Activated naive CD4-positive, alpha-beta T cell treated with anti-CD3 and anti-CD28 coated beads, Interleukin-2, amount 50 U/mL, for 72 hours (primary cell): Measurements from ENCODE around the gene CATSPERD. TPM values are rescaled to one million over a fixed set of nuclear protein-coding genes. Genes with fewer than 3 reads are reported as not detected.

Experiments used
- ATAC-seq, 2 donors: fragments of 150-1000 bp; cut with Tn5 transposase; 2 replicates each; pipeline ENCODE4 v1.10.0; 2021; ENCODE audit warnings: mild to moderate bottlenecking in 2 of 2, moderate library complexity in 2 of 2
- DNase-seq, 2 donors: peaks; one replicate each; pipeline ENCODE4 v3.0.0; 2021 to 2022; ENCODE audit warnings: low spot score in 2 of 2
- H3K27ac Mint-ChIP-seq, 2 donors: one replicate each; pipeline ENCODE4 v1.8.0; 2022; ENCODE audit warnings: mild to moderate bottlenecking in 2 of 2, mixed read lengths in 2 of 2
- H3K36me3 Mint-ChIP-seq, 2 donors: one replicate each; pipeline ENCODE4 v1.8.0; 2022; ENCODE audit warnings: mixed read lengths in 2 of 2
- H3K9me3 Mint-ChIP-seq, 2 donors: one replicate each; pipeline ENCODE4 v1.8.0; 2022; ENCODE audit warnings: mixed read lengths in 2 of 2
- total RNA-seq, 2 donors: library from RNA; stranded (reverse); gene quantifications; one replicate each; pipeline ENCODE4 v1.2.3, GENCODE V29; 2022

Gene CATSPERD
- total RNA-seq, 2 donors from 2014 or later = not detected

GRCh38 chr19:5785423-5785822, 65.0 kb downstream of the CATSPERD start:
- Mint-ChIP-seq H3K27ac (no peak overlapping the region), H3K36me3 (peaks cover 6 to 13% of the 10 kb centered on the region in 2 donors), H3K9me3 (no peaks in the 10 kb centered on the region)
- no peak for DNase-seq
- ATAC-seq = no peak

- ATAC-seq = no peak
- H3K9me3 Mint-ChIP-seq = no peaks in the 10 kb centered on the region
- peaks cover 15 to 21% of the 10 kb centered on the region in 2 donors for H3K36me3 Mint-ChIP-seq
- peak overlapping the region in 1 of 2 donors; percentile 65 for H3K27ac Mint-ChIP-seq
- DNase-seq = no peak
Observed at GRCh38 chr19:5786593-5787408, 66.4 kb downstream of the CATSPERD start.

- ATAC-seq (no peak), DNase-seq (no peak)
- no peaks in the 10 kb centered on the region for H3K9me3 Mint-ChIP-seq
- peaks cover 15 to 21% of the 10 kb centered on the region in 2 donors for H3K36me3 Mint-ChIP-seq
- H3K27ac Mint-ChIP-seq = peak overlapping the region in 1 of 2 donors; percentile 3
Observed at GRCh38 chr19:5787409-5788182, 67.2 kb downstream of the CATSPERD start.

- H3K27ac Mint-ChIP-seq = peak overlapping the region in 1 of 2 donors; percentile 3
- peaks cover 15 to 21% of the 10 kb centered on the region in 2 donors for H3K36me3 Mint-ChIP-seq
- H3K9me3 Mint-ChIP-seq = no peaks in the 10 kb centered on the region
- ATAC-seq = no peak
- DNase-seq = no peak
Observed at GRCh38 chr19:5788422-5788821, 68.0 kb downstream of the CATSPERD start.

- Mint-ChIP-seq H3K36me3 (peaks cover 15 to 21% of the 10 kb centered on the region in 2 donors), H3K27ac (peak overlapping the region in 1 of 2 donors; percentile 97), H3K9me3 (no peaks in the 10 kb centered on the region)
- ATAC-seq = no peak
- no peak for DNase-seq
Observed at GRCh38 chr19:5789351-5789761, 68.9 kb downstream of the CATSPERD start.

GRCh38 chr19:5789886-5790558, 69.6 kb downstream of the CATSPERD start:
- Mint-ChIP-seq H3K36me3 (peaks cover 15 to 21% of the 10 kb centered on the region in 2 donors), H3K27ac (peak overlapping the region; percentile 97 to 100), H3K9me3 (no peaks in the 10 kb centered on the region)
- ATAC-seq (no peak), DNase-seq (no peak)

GRCh38 chr19:5790559-5791520, 70.4 kb downstream of the CATSPERD start, which contains the start of gene DUS3L:
DUS3L (minus strand) TSS chr19:5791163; CDS start chr19:5791141, 22 bp downstream.
- Mint-ChIP-seq H3K27ac (peak within 1 kb of the TSS; percentile 97 to 100), H3K9me3 (no peaks in the 10 kb centered on the region), H3K36me3 (peaks cover 15 to 20% of the 10 kb centered on the region in 2 donors)
- ATAC-seq (peak; percentile 93 to 97), DNase-seq (peak; percentile 93 to 94)

GRCh38 chr19:5792224-5792623, 71.8 kb downstream of the CATSPERD start:
- peaks cover 14 to 15% of the 10 kb centered on the region in 2 donors for H3K36me3 Mint-ChIP-seq
- H3K27ac Mint-ChIP-seq = no peak overlapping the region
- no peak for DNase-seq
- no peak for ATAC-seq
- H3K9me3 Mint-ChIP-seq = no peaks in the 10 kb centered on the region

GRCh38 chr19:5793188-5793587, 72.8 kb downstream of the CATSPERD start:
- no peak overlapping the region for H3K27ac Mint-ChIP-seq
- no peak for ATAC-seq
- no peak for DNase-seq
- no peaks in the 10 kb centered on the region for H3K9me3 Mint-ChIP-seq
- H3K36me3 Mint-ChIP-seq = peaks cover 14 to 15% of the 10 kb centered on the region in 2 donors

- H3K9me3 Mint-ChIP-seq = no peaks in the 10 kb centered on the region
- DNase-seq = no peak
- no peak for ATAC-seq
- no peak overlapping the region for H3K27ac Mint-ChIP-seq
- H3K36me3 Mint-ChIP-seq = peaks cover 8% of the 10 kb centered on the region in 2 donors
Observed at GRCh38 chr19:5795382-5795919, 75.0 kb downstream of the CATSPERD start.

GRCh38 chr19:5798244-5798643, 77.8 kb downstream of the CATSPERD start:
- H3K27ac Mint-ChIP-seq = no peak overlapping the region
- no peak for ATAC-seq
- no peaks in the 10 kb centered on the region for H3K9me3 Mint-ChIP-seq
- no peaks in the 10 kb centered on the region for H3K36me3 Mint-ChIP-seq
- no peak for DNase-seq

- Mint-ChIP-seq H3K27ac (no peak overlapping the region), H3K36me3 (no peaks in the 10 kb centered on the region), H3K9me3 (no peaks in the 10 kb centered on the region)
- ATAC-seq (no peak), DNase-seq (no peak)
Observed at GRCh38 chr19:5799247-5800241, 79.1 kb downstream of the CATSPERD start.

- no peak for ATAC-seq
- no peak for DNase-seq
- Mint-ChIP-seq H3K27ac (no peak overlapping the region), H3K36me3 (no peaks in the 10 kb centered on the region), H3K9me3 (no peaks in the 10 kb centered on the region)
Observed at GRCh38 chr19:5800361-5801270, 80.2 kb downstream of the CATSPERD start.
